ENCODE results near the gene GEMIN5.
"Not testable (repeated sequence)": the region's sequence is repeated elsewhere in the genome, so short reads cannot be mapped to it uniquely, and the experiment has no call there.

The GEMIN5 gene

GRCh38 chr5:154943527-154943926 lies 5.5 kb upstream of the GEMIN5 start:
- DNase-seq = no peak

- peak; percentile 95 for DNase-seq
These were observed 3.0 kb upstream of the GEMIN5 start, which contains the start of gene MRPL22 for GRCh38 chr5:154940772-154941620. Gene MRPL22, plus strand, starts transcription at chr5:154941073. Its CDS starts 38 bp downstream, at chr5:154941111.

GRCh38 chr5:154940375-154940771 lies 2.4 kb upstream of the GEMIN5 start:
- DNase-seq = no peak

- DNase-seq = not testable (repeated sequence)
These were observed 1.4 kb upstream of the GEMIN5 start for GRCh38 chr5:154939387-154939786.

GRCh38 chr5:154937186-154937717 lies 759 bp downstream of the GEMIN5 start:
- DNase-seq = no peak

GRCh38 chr5:154934881-154935280 lies 3.1 kb downstream of the GEMIN5 start:
- no peak for DNase-seq

GRCh38 chr5:154933537-154933936 lies 4.5 kb downstream of the GEMIN5 start:
- no peak for DNase-seq

- no peak for DNase-seq
These were observed 14.3 kb downstream of the GEMIN5 start for GRCh38 chr5:154923441-154924430.

GRCh38 chr5:154917757-154918156 lies 20.3 kb downstream of the GEMIN5 start:
- DNase-seq = no peak

- DNase-seq = no peak
These were observed 21.1 kb downstream of the GEMIN5 start for GRCh38 chr5:154916874-154917273.

- DNase-seq = not testable (repeated sequence)
These were observed 32.4 kb downstream of the GEMIN5 start for GRCh38 chr5:154905601-154906000.

- no peak for DNase-seq
These were observed 36.1 kb downstream of the GEMIN5 start for GRCh38 chr5:154901913-154902312.

- no peak for DNase-seq
These were observed 36.7 kb downstream of the GEMIN5 start for GRCh38 chr5:154901276-154901675.

- DNase-seq = no peak
These were observed 37.9 kb downstream of the GEMIN5 start for GRCh38 chr5:154900066-154900465.

GRCh38 chr5:154899151-154899816 lies 38.7 kb downstream of the GEMIN5 start:
- no peak for DNase-seq

- DNase-seq = no peak
These were observed 39.8 kb downstream of the GEMIN5 start for GRCh38 chr5:154898210-154898609.

GRCh38 chr5:154896562-154897165 lies 41.3 kb downstream of the GEMIN5 start:
- no peak for DNase-seq

- DNase-seq = no peak
These were observed 42.1 kb downstream of the GEMIN5 start for GRCh38 chr5:154895606-154896561.

- DNase-seq = no peak
These were observed 44.6 kb downstream of the GEMIN5 start for GRCh38 chr5:154893381-154893780.

GRCh38 chr5:154892369-154892771 lies 45.6 kb downstream of the GEMIN5 start:
- no peak for DNase-seq

- no peak for DNase-seq
These were observed 52.6 kb downstream of the GEMIN5 start for GRCh38 chr5:154885439-154885838.
